Right lobe of liver (tissue), 6 donors: ENCODE data around the gene TOR4A. TPM values are rescaled to one million over a fixed set of nuclear protein-coding genes. Genes with fewer than 3 reads are reported as not detected.

Source experiments
- ATAC-seq, 4 donors: fragments of 200-7000 bp; cut with Tn5 transposase; one replicate each; pipeline ENCODE4 v1.9.1; 2020; ENCODE audit warnings: mild to moderate bottlenecking in 4 of 4, moderate library complexity in 4 of 4
- DNase-seq, 3 donors: peaks; one replicate each; pipeline ENCODE4 v3.0.0-alpha.2; 2020
- H3K27ac ChIP-seq, 3 donors: fragments of 200-600 bp; one replicate each; pipeline ENCODE4 v1.8.0; 2022
- H3K27me3 ChIP-seq, 2 donors: fragments of 200-600 bp; one replicate each; pipeline ENCODE4 v1.8.0; 2022
- H3K36me3 ChIP-seq, 4 donors: fragments of 200-600 bp; sonication (generic) in 1 of 4; one replicate each; pipeline versions ENCODE4 v1.5.1 to v1.8.0; 2017 to 2022; ENCODE audit warnings: control low read depth in 1 of 4
- H3K4me1 ChIP-seq, 4 donors: fragments of 200-600 bp; sonication (generic) in 1 of 4; one replicate each; pipeline versions ENCODE4 v1.5.1 to v1.8.0; 2017 to 2022; ENCODE audit warnings: control low read depth in 1 of 4
- H3K4me3 ChIP-seq, 3 donors: fragments of 200-600 bp; one replicate each; pipeline ENCODE4 v1.8.0; 2022
- H3K9me3 ChIP-seq, 4 donors: fragments of 200-600 bp; sonication (generic) in 1 of 4; one replicate each; pipeline versions ENCODE4 v1.5.1 to v1.8.0; 2017 to 2022; ENCODE audit warnings: control low read depth in 1 of 4
- POLR2A ChIP-seq: fragments of 450-650 bp; IDR thresholded peaks from one replicate; pipeline ENCODE4 v1.6.1; 2017; ENCODE audit warnings: antibody characterized with exemption, mild to moderate bottlenecking
- WGBS: methylation state at CpG from one replicate; pipeline ENCODE4 v1.1.6; 2018; ENCODE audit warnings: low coverage, low lambda C conversion rate; ENCODE audit not compliant: insufficient coverage; ENCODE audit errors: missing lambda C conversion rate; 5-methylcytosine and 5-hydroxymethylcytosine counted together
- intact Hi-C, 2 donors: fragments of 100-400 bp; cut with DNase I; formaldehyde crosslinking; loops; one replicate each; pipeline versions ENCODE4 v1.11.2 to v1.14.1; 2022
- total RNA-seq, 6 experiments: library from RNA; depleted of rRNA in 2 of 6; stranded (reverse); fragments of >200 nt in 2 of 6; fragmentation: NEBNext Ultra II Directional in 3 of 6; extraction: Animal tissue kit (Norgen Biotek cat#: 25700) in 3 of 6; gene quantifications; one replicate each; pipeline versions ENCODE4 v1.1.0 to v1.2.4, GENCODE V29; 2016 to 2023
- TF ChIP-seq, protein P1 (sequence below), 4 donors: fragments of 200-600 bp in 3 of 4; fragments of 450-650 bp in 1 of 4; IDR thresholded peaks; one replicate each; pipeline versions ENCODE4 v1.5.1 to v1.8.0; 2016 to 2022; ENCODE audit warnings: antibody characterized with exemption in 4 of 4, mild to moderate bottlenecking in 2 of 4
- donor health status: DM: no; HTN: yes; CAD: no.
- donor health status: DM: no; HTN: no; CAD: no.
- donor health status: DM: no; HTN: no; CAD: no.
- donor health status: DM: no; HTN: yes; CAD: no.
- donor health status: DM: no; HTN: yes; CAD: no.

The TOR4A gene
- total RNA-seq, 6 experiments from 2014 or later, result 2.2 to 4.9 (median 3.7) TPM

GRCh38 chr9:137247916-137248175, 29.7 kb upstream of the TOR4A start:
- no peak overlapping the region for H3K4me3 ChIP-seq
- intact Hi-C loops, result no loop called here
- no peak for DNase-seq
- H3K9me3 ChIP-seq, result no peaks in the 10 kb centered on the region
- H3K4me1 ChIP-seq, result peaks cover 0 to 2% (median under 1%) of the 10 kb centered on the region in 4 donors
- TF ChIP-seq, protein P1, sequence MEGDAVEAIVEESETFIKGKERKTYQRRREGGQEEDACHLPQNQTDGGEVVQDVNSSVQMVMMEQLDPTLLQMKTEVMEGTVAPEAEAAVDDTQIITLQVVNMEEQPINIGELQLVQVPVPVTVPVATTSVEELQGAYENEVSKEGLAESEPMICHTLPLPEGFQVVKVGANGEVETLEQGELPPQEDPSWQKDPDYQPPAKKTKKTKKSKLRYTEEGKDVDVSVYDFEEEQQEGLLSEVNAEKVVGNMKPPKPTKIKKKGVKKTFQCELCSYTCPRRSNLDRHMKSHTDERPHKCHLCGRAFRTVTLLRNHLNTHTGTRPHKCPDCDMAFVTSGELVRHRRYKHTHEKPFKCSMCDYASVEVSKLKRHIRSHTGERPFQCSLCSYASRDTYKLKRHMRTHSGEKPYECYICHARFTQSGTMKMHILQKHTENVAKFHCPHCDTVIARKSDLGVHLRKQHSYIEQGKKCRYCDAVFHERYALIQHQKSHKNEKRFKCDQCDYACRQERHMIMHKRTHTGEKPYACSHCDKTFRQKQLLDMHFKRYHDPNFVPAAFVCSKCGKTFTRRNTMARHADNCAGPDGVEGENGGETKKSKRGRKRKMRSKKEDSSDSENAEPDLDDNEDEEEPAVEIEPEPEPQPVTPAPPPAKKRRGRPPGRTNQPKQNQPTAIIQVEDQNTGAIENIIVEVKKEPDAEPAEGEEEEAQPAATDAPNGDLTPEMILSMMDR (IDR thresholded peaks at IDR 0.05), result no peak
- TF ChIP-seq POLR2A, result no peak
- H3K27me3 ChIP-seq, result no peaks in the 10 kb centered on the region
- ATAC-seq, result no peak
- H3K36me3 ChIP-seq, result peaks cover 0 to 8% (median 2%) of the 10 kb centered on the region in 4 donors
- 81% methylated on average over 4 of the region's 6 CpGs for WGBS
- no peak overlapping the region for H3K27ac ChIP-seq

- Histone ChIP-seq H3K4me3 (no peak overlapping the region), H3K36me3 (no peaks in the 10 kb centered on the region), H3K9me3 (no peaks in the 10 kb centered on the region), H3K27me3 (no peaks in the 10 kb centered on the region), H3K27ac (no peak overlapping the region), H3K4me1 (peaks cover 0 to 5% (median 0%) of the 10 kb centered on the region in 4 donors)
- WGBS, result 46% methylated on average over 10 of the region's 18 CpGs
- ATAC-seq (no peak), DNase-seq (no peak)
- intact Hi-C loops, result no loop called here
- TF ChIP-seq POLR2A, result no peak
- TF ChIP-seq, protein P1 (IDR thresholded peaks at IDR 0.05), result no peak
Measured at GRCh38 chr9:137250329-137251193, 27.0 kb upstream of the TOR4A start.

GRCh38 chr9:137251194-137251461, 26.4 kb upstream of the TOR4A start, which contains the start of gene STPG3:
Gene STPG3 (plus strand): TSS chr9:137251286. CDS start chr9:137251287, 1 bp downstream.
- Histone ChIP-seq H3K4me1 (peaks cover 0 to 7% (median 2%) of the 10 kb centered on the region in 4 donors), H3K9me3 (no peaks in the 10 kb centered on the region), H3K4me3 (no peak within 1 kb of the TSS), H3K27me3 (no peaks in the 10 kb centered on the region), H3K27ac (no peak within 1 kb of the TSS), H3K36me3 (no peaks in the 10 kb centered on the region)
- DNase-seq (no peak), ATAC-seq (no peak)
- intact Hi-C loops, result no loop called here
- 82% methylated on average over 3 of the region's 4 CpGs for WGBS
- TF ChIP-seq, protein P1 (IDR thresholded peaks at IDR 0.05), result no peak
- TF ChIP-seq POLR2A, result no peak

DNA sequence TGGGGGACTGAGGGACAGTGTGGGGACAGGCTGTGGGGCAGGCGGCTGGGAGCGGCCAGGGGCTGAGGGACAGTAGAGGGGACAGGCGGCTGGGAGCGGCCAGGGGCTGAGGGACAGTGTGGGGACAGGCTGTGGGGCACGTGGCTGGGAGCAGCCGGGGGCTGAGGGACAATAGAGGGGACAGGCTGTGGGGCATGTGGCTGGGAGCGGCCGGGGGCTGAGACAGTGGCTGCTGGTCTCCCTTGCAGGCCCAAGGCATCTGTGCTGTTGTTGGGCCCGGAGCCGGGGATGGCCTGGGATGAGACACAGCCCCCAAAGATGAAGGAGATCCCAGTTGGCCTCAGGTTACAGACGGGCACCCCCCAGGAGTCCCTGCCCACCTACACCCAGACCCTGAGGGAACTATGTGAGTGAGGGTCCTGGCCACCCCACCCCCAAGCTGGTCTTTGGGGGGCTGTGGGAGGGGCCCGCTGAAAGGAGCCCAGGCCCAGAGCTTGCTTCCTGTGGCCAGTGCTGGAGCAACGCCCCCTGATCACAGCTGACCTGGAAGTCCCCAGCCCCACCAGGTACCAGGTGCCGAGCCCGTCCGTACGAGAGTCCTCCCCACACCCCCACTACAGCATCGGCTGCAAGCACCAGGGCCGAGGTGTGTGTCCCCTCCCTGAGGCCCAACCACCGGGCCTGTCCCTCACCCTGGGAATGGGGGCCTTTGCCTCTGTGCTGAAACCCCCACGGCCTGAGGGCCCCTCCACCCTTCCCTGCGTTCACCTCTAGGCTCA, 25.8 kb upstream of the TOR4A start:
- ATAC-seq (no peak), DNase-seq (no peak)
- 89% methylated on average over 6 of the region's 22 CpGs for WGBS
- peaks cover 0 to 4% (median 0%) of the 10 kb centered on the region in 4 donors for H3K36me3 ChIP-seq
- no peak overlapping the region for H3K4me3 ChIP-seq
- H3K27ac ChIP-seq, result no peak overlapping the region
- peaks cover 0 to 13% (median 3%) of the 10 kb centered on the region in 4 donors for H3K4me1 ChIP-seq
- H3K9me3 ChIP-seq, result no peaks in the 10 kb centered on the region
- no peaks in the 10 kb centered on the region for H3K27me3 ChIP-seq
- TF ChIP-seq POLR2A, result no peak
- TF ChIP-seq, protein P1 (IDR thresholded peaks at IDR 0.05), result no peak
- intact Hi-C loops, result no loop called here
